Measurements from ENCODE around the gene URM1.
A peak's percentile ranks its signal among the peaks of the same experiment; 100 is the strongest.

Gene URM1

DNA sequence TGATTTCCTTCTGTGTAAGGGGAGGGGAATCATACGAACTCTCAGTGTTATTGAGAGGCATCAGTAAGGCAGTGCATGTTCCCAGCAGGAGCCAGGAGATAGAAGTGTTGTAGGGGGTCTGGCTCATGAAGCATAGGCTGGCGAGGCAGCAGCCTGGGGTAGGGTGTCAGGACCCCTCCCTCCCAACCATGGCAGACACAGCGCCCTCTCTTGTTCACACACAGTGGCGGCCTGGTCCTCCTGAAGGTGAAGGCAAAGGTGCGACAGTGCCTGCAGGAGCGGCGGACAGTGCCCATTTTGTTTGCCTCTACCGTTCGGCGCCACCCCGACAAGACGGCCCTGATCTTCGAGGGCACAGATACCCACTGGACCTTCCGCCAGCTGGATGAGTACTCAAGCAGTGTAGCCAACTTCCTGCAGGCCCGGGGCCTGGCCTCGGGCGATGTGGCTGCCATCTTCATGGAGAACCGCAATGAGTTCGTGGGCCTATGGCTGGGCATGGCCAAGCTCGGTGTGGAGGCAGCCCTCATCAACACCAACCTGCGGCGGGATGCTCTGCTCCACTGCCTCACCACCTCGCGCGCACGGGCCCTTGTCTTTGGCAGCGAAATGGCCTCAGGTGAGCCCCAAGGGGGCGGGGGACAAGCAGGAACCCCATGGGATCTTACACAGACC is 26.1 kb upstream of the URM1 start:
- DNase-seq (ENCODE audit: low read depth) = no peak
- H3K4me3 ChIP-seq (ENCODE audit: low read depth, low read length) = no peak overlapping the region

DNA sequence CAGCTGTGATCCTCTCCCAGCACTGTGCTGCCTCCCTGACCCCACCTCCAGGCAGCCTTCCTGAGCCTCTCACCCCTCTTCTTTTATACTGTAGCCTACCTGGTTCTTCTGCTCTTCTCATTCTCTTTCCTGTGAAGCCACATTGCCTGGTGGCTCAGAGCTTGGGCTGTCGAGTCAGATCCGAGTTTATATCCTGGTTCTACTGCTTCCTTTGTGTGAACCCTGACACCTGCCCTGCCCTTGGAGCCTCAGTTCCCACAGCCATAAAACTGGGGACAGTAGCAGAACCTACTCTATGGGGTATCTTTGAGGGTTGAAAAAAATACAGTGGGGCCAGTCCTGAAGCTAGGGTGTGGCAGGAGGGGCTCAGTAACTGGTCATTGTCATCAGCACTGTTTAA is 22.0 kb upstream of the URM1 start:
- DNase-seq (ENCODE audit: low read depth) = no peak
- no peak overlapping the region for H3K4me3 ChIP-seq (ENCODE audit: low read depth, low read length)

GRCh38 chr9:128349772-128350171 is 21.4 kb upstream of the URM1 start:
- DNase-seq (ENCODE audit: low read depth) = no peak
- H3K4me3 ChIP-seq (ENCODE audit: low read depth, low read length) = no peak overlapping the region

DNA sequence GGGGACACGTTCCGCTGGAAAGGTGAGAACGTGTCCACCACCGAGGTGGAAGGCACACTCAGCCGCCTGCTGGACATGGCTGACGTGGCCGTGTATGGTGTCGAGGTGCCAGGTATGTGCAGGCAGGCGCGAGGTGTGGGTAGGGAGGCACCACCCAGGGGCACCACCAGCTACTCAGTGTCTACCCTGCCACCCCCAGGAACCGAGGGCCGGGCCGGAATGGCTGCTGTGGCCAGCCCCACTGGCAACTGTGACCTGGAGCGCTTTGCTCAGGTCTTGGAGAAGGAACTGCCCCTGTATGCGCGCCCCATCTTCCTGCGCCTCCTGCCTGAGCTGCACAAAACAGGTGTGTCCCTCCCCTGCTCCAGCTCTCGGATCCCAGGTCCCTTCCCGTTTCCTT is 15.7 kb upstream of the URM1 start:
- no peak overlapping the region for H3K4me3 ChIP-seq (ENCODE audit: low read depth, low read length)

DNA sequence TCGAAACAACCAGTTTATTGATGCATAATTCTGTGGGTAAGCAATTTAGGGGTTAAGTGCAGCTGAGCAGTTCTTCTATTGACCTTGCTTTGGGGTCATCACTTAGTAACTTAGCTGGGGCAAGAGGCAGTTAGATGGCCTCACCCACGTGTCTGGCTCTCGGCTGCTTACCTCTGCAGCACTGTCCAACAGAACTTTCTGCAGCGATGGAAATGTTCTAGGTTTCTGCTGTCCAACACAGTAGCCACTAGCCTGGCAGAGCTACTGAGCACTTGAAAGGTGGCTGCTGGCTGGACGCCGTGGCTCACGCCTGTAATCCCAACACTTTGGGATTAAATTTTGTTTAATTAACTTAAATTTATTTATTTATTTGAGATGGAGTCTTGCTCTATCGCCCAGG is 13.1 kb upstream of the URM1 start:
- no peak overlapping the region for H3K4me3 ChIP-seq (ENCODE audit: low read depth, low read length)
- no peak for DNase-seq (ENCODE audit: low read depth)

More for the DNA sequence above, 15.7 kb upstream of the URM1 start:
- no peak for DNase-seq (ENCODE audit: low read depth)

DNA sequence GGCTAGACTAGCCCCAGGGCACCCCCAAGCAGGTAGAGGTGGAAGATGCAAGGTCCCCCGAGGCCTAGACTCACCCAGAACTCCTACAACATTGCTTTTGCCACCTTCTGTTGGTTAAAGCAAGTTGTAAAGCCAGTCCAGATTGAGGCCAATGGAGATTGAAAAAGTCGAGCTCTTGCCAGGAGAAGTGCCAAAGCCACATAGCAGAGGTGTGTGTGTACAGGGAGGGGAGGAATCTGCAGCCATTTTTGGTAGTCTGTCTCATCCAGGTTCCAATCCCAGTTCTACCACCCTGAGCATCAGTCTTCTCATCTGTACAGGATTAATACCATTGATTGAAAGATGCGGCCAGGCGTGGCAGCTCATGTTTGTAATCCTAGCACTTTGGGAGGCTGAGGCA is 12.3 kb upstream of the URM1 start:
- H3K4me3 ChIP-seq (ENCODE audit: low read depth, low read length) = no peak overlapping the region
- no peak for DNase-seq (ENCODE audit: low read depth)

- no peak for DNase-seq (ENCODE audit: low read depth)
- no peak overlapping the region for H3K4me3 ChIP-seq (ENCODE audit: low read depth, low read length)
These were observed 10.3 kb upstream of the URM1 start for GRCh38 chr9:128360826-128361225.

DNA sequence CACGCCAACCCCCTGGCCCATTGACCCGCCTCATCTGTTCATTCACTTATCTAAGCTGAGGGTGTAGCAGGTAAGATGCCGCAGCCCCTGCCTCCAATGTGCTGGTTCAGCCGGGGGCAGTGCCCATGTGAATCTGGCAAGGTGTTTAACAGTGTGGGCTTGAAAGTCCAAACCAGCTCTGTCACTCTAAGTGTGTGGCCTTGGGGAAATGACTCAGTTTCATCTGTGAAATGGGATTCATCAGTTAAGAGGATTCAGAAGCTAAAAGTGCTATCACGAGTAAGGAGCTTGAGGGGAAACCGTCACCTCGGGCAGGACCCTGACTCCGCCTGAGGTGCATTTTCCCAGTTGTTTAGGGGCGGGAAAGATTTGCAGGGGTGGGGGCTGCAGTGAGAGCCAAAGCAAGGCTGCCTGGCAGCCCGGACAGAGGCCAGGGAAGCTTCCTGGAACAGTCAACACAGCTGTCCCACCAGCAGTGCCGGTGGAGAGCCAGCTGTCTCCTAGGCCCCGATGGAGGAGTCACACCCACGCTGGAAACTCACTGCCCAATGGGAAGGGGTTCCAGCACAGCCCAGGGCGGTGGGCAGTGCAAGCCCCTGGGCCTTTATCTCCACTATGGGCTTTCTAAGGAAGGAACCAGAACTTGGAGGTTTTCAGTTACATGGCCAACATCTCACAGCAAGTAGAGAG is 9.7 kb upstream of the URM1 start:
- DNase-seq (ENCODE audit: low read depth) = no peak
- peak overlapping the region; percentile 47 for H3K4me3 ChIP-seq (ENCODE audit: low read depth, low read length)

GRCh38 chr9:128361986-128362646 is 9.1 kb upstream of the URM1 start:
- H3K4me3 ChIP-seq (ENCODE audit: low read depth, low read length) = peak overlapping the region; percentile 47
- DNase-seq (ENCODE audit: low read depth) = peak; percentile 53

DNA sequence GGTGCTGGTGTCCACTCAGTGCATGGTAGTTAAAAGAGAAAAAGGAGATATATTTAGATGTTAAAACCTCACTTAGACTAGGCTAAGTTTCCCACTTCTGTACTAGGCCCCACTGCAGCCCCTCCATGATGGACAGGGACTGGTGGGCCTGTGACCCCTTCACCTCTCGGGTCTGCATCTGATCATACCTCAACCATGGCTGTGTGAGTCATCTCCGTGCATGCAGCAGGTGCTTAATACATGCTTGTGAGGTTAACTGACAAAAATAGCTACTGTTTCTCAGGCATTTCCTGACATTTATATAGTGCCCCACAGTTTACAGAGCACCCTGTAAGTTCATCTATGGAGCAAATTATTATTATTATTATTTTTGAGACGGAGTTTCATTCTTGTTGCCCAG is 8.4 kb upstream of the URM1 start:
- no peak for DNase-seq (ENCODE audit: low read depth)
- H3K4me3 ChIP-seq (ENCODE audit: low read depth, low read length) = no peak overlapping the region

GRCh38 chr9:128365525-128365924 is 5.6 kb upstream of the URM1 start:
- no peak overlapping the region for H3K4me3 ChIP-seq (ENCODE audit: low read depth, low read length)

GRCh38 chr9:128369024-128369706 is 2.0 kb upstream of the URM1 start:
- no peak for DNase-seq (ENCODE audit: low read depth)
- no peak overlapping the region for H3K4me3 ChIP-seq (ENCODE audit: low read depth, low read length)

More at GRCh38 chr9:128365525-128365924, 5.6 kb upstream of the URM1 start:
- DNase-seq (ENCODE audit: low read depth) = no peak

GRCh38 chr9:128370367-128370751 is 815 bp upstream of the URM1 start:
- peak overlapping the region; percentile 97 for H3K4me3 ChIP-seq (ENCODE audit: low read depth, low read length)
- DNase-seq (ENCODE audit: low read depth) = no peak

DNA sequence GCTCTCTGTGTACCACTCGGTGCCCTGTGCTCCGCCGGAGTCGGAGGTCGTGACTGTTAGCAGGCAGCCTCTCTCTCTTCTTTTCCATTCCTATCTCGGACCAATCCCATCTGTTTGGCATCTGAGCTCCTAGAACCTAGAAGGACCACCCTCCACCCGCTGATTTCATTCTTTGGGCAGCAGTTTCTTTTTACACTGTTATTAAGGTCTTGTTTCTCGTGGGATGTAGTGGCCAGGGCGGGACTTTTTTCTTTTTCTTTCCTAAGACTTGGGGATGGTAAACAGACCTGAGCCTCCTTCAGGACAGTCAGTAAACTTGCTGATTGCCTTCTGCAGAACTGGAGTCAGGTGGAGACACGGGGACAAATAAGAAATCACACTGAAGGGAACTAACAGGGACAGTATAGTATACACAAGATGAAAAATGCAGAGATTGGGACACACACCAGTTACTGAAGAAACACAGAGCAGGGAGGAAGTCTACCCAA is 500 bp downstream of the URM1 start:
- H3K4me3 ChIP-seq (ENCODE audit: low read depth, low read length) = peak overlapping the region; percentile 97
- DNase-seq (ENCODE audit: low read depth) = no peak

DNA sequence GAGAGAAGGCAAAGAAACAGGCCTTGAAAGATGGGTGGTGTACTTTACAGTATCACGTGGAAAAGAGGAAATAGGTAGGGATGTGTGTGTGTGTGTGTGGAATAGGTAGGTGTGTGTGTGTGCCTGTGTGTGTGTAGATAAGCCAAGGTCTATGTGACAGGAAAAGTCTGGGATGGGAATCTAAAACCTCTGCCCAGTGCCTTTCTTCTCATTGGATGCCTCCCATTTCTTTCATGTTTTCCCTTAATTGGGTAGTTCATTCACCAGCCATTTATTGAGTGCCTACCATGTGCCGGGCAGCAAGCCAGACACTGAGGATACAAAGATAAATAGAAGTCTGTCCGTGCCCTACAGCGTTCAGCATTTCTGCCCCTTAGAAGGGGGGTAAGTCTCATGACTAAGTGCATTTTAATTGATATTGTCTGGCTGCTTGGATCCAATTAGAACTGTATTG is 1.0 kb downstream of the URM1 start:
- DNase-seq (ENCODE audit: low read depth) = no peak
- H3K4me3 ChIP-seq (ENCODE audit: low read depth, low read length) = peak overlapping the region; percentile 97

DNA sequence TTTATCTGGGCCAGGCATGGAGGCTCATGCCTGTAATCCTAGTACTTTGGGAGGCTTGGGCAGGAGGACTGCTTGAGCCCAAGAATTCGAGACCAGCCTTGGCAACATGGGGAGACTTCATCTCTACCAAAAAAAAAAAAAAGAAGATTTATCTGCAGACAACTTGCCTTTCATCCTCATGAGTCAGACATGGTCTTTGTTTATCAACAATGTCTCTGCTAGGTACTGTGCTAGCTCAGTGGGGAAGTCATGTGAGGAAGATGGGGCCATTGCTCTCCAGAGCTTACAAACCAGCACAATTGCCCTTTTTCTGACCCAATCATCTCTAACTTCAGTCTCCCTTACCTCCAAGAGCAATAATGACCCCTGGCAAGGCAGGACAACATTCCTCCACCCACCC is 1.6 kb downstream of the URM1 start:
- no peak for DNase-seq (ENCODE audit: low read depth)

DNA sequence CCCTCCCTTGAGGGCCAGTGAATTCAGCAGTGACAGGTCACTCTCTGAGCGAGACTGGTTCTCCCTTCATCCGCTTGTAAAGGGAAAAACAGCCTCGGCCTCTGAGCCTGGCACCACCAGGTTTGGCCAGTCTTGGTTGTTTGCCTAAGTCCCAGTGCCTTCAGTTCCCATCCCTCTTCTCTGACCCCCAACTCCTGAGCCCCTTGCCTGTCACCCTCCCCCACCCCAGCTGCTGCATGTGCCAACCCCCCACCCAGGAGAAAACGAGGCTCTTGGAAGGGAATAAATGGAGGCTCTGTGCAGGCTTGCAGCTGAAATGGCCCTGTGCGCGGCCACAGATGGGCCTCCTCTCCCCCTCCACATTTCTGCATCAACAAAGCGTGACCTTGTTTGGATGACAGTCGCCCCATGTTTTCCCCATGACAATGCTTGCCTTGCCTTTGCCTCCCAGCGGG is 3.1 kb downstream of the URM1 start:
- no peak overlapping the region for H3K4me3 ChIP-seq (ENCODE audit: low read depth, low read length)

More for the DNA sequence above, 1.6 kb downstream of the URM1 start:
- H3K4me3 ChIP-seq (ENCODE audit: low read depth, low read length) = no peak overlapping the region

GRCh38 chr9:128375865-128376264 is 4.7 kb downstream of the URM1 start:
- no peak for DNase-seq (ENCODE audit: low read depth)
- H3K4me3 ChIP-seq (ENCODE audit: low read depth, low read length) = no peak overlapping the region

More for the DNA sequence above, 3.1 kb downstream of the URM1 start:
- no peak for DNase-seq (ENCODE audit: low read depth)

DNA sequence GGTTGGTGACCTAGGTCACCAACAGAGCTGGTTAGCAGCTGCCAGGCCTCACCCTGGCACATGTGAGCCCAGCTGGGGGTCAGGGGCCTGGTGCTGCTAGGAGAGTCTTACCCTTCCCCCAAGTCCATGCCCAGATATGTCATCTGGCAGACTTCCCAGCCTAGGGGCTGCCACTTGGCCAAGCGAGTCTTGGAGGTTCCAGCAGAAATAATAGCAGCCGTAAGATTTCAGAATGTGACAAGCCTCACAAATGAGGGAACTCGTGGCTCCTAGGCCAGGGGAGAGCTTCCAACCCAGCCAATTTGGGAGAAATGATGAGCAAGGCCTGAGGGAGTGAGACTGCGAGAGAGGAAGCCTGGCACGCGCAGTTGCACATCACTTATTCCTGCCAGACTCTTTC is 11.1 kb downstream of the URM1 start:
- DNase-seq (ENCODE audit: low read depth) = no peak
- no peak overlapping the region for H3K4me3 ChIP-seq (ENCODE audit: low read depth, low read length)
